Neural progenitor cell (in vitro differentiated cells): ENCODE data around the gene TRABD2B.

Source experiments
- EZH2phosphoT487 ChIP-seq: fragments of 200-600 bp; sonication (generic); IDR thresholded peaks from 2 replicates; pipeline ENCODE4 v1.6.1; 2017; ENCODE audit warnings: antibody characterized with exemption
- TF ChIP-seq, protein P1 (sequence below): fragments of 200-600 bp; sonication (generic); IDR thresholded peaks from 2 replicates; pipeline ENCODE4 v1.5.1; 2017; ENCODE audit warnings: antibody characterized with exemption, mild to moderate bottlenecking

GRCh38 chr1:47912756-47913155 is 84.4 kb downstream of the TRABD2B start:
- TF ChIP-seq, protein P1, sequence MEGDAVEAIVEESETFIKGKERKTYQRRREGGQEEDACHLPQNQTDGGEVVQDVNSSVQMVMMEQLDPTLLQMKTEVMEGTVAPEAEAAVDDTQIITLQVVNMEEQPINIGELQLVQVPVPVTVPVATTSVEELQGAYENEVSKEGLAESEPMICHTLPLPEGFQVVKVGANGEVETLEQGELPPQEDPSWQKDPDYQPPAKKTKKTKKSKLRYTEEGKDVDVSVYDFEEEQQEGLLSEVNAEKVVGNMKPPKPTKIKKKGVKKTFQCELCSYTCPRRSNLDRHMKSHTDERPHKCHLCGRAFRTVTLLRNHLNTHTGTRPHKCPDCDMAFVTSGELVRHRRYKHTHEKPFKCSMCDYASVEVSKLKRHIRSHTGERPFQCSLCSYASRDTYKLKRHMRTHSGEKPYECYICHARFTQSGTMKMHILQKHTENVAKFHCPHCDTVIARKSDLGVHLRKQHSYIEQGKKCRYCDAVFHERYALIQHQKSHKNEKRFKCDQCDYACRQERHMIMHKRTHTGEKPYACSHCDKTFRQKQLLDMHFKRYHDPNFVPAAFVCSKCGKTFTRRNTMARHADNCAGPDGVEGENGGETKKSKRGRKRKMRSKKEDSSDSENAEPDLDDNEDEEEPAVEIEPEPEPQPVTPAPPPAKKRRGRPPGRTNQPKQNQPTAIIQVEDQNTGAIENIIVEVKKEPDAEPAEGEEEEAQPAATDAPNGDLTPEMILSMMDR = no peak
- TF ChIP-seq EZH2phosphoT487 = no peak
